ENCODE measurements around the gene LMO3. TPM values are rescaled to one million over a fixed set of nuclear protein-coding genes. Genes with fewer than 3 reads are reported as not detected.

The LMO3 gene
- total RNA-seq, 1 experiment from 2014 or later, result not detected

- DNase-seq (ENCODE audit: low read depth, low spot score), result no peak
- in situ Hi-C loops (cut with HindIII; ENCODE audit: low pct_unique_long_range_greater_than_20kb, low sequenced_read_pairs), result no loop called here
These were observed 85.6 kb downstream of the LMO3 start for GRCh38 chr12:16520328-16520727.

GRCh38 chr12:16515666-16516065 is 90.3 kb downstream of the LMO3 start:
- no peak for DNase-seq (ENCODE audit: low read depth, low spot score)
- in situ Hi-C loops (cut with HindIII; ENCODE audit: low pct_unique_long_range_greater_than_20kb, low sequenced_read_pairs), result no loop called here

- in situ Hi-C loops (cut with HindIII; ENCODE audit: low pct_unique_long_range_greater_than_20kb, low sequenced_read_pairs), result no loop called here
- no peak for DNase-seq (ENCODE audit: low read depth, low spot score)
These were observed 92.7 kb downstream of the LMO3 start for GRCh38 chr12:16513231-16513630.

GRCh38 chr12:16509411-16509810 is 96.6 kb downstream of the LMO3 start:
- in situ Hi-C loops (cut with HindIII; ENCODE audit: low pct_unique_long_range_greater_than_20kb, low sequenced_read_pairs), result no loop called here
- no peak for DNase-seq (ENCODE audit: low read depth, low spot score)

- DNase-seq (ENCODE audit: low read depth, low spot score), result no peak
- in situ Hi-C loops (cut with HindIII; ENCODE audit: low pct_unique_long_range_greater_than_20kb, low sequenced_read_pairs), result no loop called here
These were observed 99.6 kb downstream of the LMO3 start for GRCh38 chr12:16506394-16506793.

- in situ Hi-C loops (cut with HindIII; ENCODE audit: low pct_unique_long_range_greater_than_20kb, low sequenced_read_pairs), result no loop called here
- DNase-seq (ENCODE audit: low read depth, low spot score), result no peak
These were observed 101.8 kb downstream of the LMO3 start for GRCh38 chr12:16504200-16504599.

- DNase-seq (ENCODE audit: low read depth, low spot score), result no peak
These were observed 106.4 kb downstream of the LMO3 start for GRCh38 chr12:16499611-16500010.

More at GRCh38 chr12:16499611-16500010, 106.4 kb downstream of the LMO3 start:
- in situ Hi-C loops (cut with HindIII; ENCODE audit: low pct_unique_long_range_greater_than_20kb, low sequenced_read_pairs), result no loop called here

All from SK-MEL-5 (cell line).